ENCODE results near the gene PLPPR1.

The PLPPR1 gene

GRCh38 chr9:101350285-101350684, 321.8 kb downstream of the PLPPR1 start:
- no peak for DNase-seq (ENCODE audit: extremely low read depth, low read depth)
- TF ChIP-seq, protein P1, sequence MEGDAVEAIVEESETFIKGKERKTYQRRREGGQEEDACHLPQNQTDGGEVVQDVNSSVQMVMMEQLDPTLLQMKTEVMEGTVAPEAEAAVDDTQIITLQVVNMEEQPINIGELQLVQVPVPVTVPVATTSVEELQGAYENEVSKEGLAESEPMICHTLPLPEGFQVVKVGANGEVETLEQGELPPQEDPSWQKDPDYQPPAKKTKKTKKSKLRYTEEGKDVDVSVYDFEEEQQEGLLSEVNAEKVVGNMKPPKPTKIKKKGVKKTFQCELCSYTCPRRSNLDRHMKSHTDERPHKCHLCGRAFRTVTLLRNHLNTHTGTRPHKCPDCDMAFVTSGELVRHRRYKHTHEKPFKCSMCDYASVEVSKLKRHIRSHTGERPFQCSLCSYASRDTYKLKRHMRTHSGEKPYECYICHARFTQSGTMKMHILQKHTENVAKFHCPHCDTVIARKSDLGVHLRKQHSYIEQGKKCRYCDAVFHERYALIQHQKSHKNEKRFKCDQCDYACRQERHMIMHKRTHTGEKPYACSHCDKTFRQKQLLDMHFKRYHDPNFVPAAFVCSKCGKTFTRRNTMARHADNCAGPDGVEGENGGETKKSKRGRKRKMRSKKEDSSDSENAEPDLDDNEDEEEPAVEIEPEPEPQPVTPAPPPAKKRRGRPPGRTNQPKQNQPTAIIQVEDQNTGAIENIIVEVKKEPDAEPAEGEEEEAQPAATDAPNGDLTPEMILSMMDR (IDR thresholded peaks at IDR 0.05; ENCODE audit: low read depth, low read length): no peak

DNA sequence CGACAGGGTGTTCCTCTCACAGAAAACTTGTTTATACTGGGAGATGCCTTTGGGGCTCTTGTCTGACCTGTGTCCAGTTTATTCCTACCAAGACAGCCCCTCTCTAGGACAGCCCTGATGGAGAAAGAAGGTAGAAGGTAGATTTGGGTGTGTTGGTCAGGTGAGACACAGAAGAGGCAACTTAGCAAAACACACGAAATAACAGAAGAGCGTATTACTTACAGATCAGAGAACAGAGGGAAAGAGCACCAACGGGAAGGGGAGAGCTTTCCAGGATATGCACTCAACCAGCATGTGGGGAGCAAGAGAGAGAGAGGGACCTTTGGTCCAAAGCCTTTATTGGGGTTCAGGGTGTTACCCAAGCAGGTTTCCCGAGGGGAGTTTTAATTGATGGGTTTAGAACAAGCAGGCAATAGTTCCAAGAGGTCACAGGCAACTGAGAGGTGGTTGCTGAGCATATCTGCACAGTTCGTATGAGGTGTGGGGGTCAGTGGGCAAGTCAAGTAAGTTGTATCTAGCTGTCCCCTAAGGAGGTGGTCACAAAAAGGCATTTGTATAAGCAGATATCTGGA, 324.5 kb downstream of the PLPPR1 start:
- TF ChIP-seq, protein P1 (IDR thresholded peaks at IDR 0.05; ENCODE audit: low read depth, low read length): no peak
- DNase-seq (ENCODE audit: extremely low read depth, low read depth): no peak

DNA sequence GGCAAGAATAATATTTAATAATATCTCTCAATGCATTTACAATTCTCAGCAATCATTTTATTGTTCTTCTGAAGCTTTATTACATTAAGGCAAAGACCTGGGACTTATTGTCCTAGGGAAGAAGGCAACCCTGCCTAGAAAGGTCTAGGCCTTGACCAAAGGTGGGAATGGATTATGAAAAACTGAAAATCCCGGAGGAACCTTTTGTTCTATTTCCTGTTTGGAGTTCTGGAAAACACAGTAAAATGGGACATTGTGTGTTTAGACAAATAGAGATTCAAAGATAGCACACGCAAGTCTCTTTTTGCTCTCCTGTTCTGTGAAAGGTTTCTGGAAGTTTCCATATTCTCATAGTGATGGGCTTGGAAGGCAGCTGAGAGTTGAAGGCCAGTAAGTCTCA, 325.2 kb downstream of the PLPPR1 start:
- TF ChIP-seq, protein P1 (IDR thresholded peaks at IDR 0.05; ENCODE audit: low read depth, low read length): no peak
- DNase-seq (ENCODE audit: extremely low read depth, low read depth): no peak

DNA sequence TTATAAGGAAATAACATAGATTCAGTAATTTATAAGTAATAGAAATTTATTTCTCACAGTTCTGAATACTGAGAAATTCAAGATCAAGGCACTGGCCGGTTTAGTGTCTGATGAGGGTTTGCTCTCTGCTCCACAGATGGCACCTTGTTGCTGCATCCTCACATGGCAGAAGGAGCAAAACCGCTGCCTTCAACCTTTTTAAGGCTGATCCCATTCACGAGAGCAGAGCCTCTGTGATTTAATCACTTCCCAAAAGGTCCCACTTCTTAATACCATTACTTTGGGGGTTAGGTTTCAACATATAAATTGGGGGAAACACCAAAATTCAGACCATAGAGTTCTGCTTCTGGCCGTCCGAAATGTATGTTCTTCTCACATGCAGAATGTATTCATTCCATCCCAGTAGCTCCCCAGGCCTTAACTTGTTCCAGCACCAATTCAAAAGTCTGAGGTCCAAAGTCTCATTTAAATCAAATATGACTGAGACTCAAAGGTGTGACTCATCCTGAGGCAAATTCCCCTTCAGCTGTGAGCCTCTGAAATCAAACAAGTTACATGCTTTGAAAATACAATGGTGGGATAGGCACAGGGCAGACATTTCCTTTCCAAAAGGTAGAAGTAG, 325.7 kb downstream of the PLPPR1 start:
- TF ChIP-seq, protein P1 (IDR thresholded peaks at IDR 0.05; ENCODE audit: low read depth, low read length): no peak

GRCh38 chr9:101354765-101355708, 326.5 kb downstream of the PLPPR1 start:
- TF ChIP-seq, protein P1 (IDR thresholded peaks at IDR 0.05; ENCODE audit: low read depth, low read length): no peak
- no peak for DNase-seq (ENCODE audit: extremely low read depth, low read depth)

More for the DNA sequence above, 325.7 kb downstream of the PLPPR1 start:
- no peak for DNase-seq (ENCODE audit: extremely low read depth, low read depth)

DNA sequence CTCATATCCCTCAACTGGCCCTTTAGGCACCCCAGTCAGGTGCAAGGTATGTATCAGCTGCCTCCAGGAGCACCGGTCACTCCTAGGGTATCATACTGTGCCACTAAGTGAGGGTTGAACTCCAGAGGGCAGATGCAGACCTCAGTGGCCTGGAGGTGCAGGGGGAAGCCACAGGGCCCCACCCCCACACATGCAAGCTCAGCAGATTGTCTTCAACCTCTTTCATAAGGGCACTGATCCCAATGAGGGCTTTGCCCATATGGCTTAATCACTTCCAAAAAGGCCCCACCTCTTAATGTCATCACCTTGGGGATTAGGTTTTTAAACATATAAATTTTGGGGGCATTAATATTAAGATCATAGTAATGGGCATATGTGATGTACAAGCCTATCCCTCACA, 328.1 kb downstream of the PLPPR1 start:
- DNase-seq (ENCODE audit: extremely low read depth, low read depth): no peak
- TF ChIP-seq, protein P1 (IDR thresholded peaks at IDR 0.05; ENCODE audit: low read depth, low read length): no peak

DNA sequence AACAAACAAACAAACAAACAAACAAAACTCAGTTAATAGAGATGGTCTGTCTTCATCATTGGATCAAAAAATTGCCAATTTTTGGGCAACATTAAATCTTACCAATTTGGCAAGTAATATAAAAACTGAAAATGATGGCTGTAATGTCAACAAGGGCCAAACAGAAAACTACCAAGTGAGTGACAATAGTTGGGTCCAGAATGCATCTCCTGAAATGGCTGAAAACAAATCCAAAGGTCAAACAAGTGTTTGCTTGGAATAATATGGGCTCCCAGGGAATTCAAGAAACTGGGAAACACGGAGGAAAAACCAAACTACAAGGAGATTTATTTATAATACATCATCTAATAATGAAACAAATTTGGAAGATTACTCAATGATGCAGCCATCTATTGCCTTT, 331.2 kb downstream of the PLPPR1 start:
- DNase-seq (ENCODE audit: extremely low read depth, low read depth): no peak
- TF ChIP-seq, protein P1 (IDR thresholded peaks at IDR 0.05; ENCODE audit: low read depth, low read length): no peak
